ENCODE data around the gene RBMS2.

RBMS2 gene

GRCh38 chr12:56633468-56634241 lies 112.0 kb downstream of the RBMS2 start:
- DNase-seq: no peak

GRCh38 chr12:56634242-56634836 lies 112.7 kb downstream of the RBMS2 start:
- DNase-seq: no peak

- peak; percentile 41 for DNase-seq
Measured at GRCh38 chr12:56634837-56635791, 113.5 kb downstream of the RBMS2 start.

- no peak for DNase-seq
Measured at GRCh38 chr12:56635806-56636674, 114.4 kb downstream of the RBMS2 start.

- peak; percentile 95 for DNase-seq
Measured at GRCh38 chr12:56636675-56637540, 115.3 kb downstream of the RBMS2 start.

- DNase-seq: no peak
Measured at GRCh38 chr12:56637621-56638020, 116.0 kb downstream of the RBMS2 start.

GRCh38 chr12:56641219-56641618 lies 119.6 kb downstream of the RBMS2 start:
- no peak for DNase-seq

- no peak for DNase-seq
Measured at GRCh38 chr12:56644654-56645053, 123.0 kb downstream of the RBMS2 start.

GRCh38 chr12:56645201-56645716 lies 123.6 kb downstream of the RBMS2 start:
- DNase-seq: no peak
